Glomerular visceral epithelial cell (primary cell): Measurements from ENCODE around the gene ADCY9.
"Not testable (repeated sequence)": the region's sequence is repeated elsewhere in the genome, so short reads cannot be mapped to it uniquely, and the experiment has no call there.

ENCODE experiments used
- DNase-seq: peaks from one replicate; pipeline ENCODE4 v3.0.0-alpha.2; 2016; ENCODE audit errors: extremely low spot score

ADCY9 gene

DNA sequence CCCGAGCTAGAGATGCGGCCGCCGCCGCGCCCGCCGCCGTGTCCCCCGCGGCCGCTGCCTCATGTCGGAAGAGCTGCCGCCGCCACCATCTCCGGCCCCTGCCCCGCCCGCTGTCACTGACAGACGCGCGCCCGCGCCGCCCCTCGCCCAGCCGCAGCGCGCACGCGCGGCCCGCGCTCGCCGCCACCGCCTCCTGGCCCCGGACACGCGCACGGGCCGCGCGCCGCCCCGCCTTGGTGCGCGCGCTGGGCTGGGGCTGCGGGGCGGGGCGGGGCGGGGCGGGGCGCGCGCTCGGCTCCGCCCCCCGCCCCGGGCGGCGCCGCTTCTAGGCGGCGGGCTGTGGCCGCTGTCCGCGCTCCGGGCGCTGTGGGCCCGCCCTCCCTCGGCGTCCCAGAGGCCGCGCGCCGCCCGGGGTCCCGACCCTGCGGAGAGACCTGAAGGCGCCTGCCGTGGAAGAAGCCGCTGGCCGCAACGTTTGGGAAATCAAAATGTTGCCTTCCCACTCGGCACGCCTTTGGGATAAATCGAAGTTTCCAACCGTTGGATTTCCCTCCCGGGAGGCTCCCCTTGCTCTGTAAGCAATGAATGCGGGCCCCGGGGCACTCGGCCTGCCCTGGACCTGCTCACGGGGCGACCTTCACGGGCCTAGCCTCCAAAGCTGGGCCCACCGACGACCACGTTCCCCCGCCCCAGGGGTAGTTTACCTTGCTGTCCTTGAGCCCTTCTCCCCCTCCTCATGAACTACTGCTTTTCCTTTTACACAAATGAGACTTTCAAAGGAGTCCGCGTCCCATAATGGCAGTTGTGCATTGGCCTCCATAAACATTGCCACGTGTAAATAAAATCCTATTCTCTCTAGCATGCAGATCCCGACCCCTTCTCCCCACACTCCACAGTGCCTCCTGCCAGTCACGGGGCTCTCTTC lies at the start of gene ADCY9:
Gene ADCY9, minus strand, starts transcription at position 118 of the 925 bp plus-strand sequence. CDS start 1,000 bp downstream, outside the sequence.
- DNase-seq, result peak; percentile 82

DNA sequence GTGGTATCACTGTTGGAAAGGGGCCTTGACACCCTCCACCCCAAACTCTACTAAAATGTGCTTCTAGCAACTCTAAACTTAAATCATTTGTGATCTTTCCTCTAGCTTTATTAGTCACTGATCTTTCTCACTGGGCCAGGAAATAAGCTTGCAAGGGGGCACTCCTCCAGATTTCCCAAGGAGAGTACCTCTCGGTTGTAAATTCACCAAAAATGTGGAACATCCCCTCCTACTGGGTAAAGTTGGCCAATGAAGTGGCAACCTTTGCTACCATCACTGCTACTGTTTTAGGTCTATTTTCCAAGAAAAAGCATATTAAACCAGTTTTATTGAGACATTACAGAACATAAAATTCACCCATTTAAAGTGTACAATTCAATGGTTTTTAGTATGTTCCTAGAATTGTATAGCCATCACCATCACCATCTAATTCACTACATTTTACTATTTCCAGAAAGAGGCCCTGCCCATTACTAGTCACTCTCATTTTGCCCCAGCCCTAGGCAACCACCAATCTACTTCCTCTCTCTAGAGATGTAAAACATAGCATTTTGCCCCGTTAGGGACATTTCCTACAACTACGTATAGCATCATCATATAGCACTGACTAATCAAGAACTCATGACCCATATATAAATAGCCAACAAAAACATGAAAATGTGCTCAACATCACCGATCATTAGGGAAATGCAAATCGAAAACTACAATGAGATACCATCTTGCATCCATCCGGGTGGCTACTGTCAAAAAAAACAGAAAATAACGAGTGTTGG lies 44.6 kb upstream of the ADCY9 start:
- no peak for DNase-seq

DNA sequence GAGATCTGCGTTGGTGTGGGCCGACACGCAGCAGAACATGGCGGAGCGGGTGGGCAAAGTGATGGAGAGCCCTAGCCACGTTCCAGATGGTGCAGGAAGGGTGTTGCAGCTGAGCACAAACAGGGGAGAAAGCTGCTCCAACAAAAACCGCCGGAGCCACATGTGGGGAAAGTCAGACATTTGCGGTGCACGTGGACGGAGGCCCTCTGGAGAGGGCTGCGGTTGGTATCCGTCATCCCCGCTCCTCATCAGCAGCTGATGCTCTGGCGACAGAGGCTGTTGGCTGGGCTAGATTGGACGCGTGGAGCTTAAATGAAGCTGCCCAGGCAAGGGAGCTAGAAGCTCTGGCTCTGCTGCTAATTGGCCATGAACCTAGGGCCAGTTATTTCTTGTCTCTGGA lies 43.5 kb upstream of the ADCY9 start:
- DNase-seq, result no peak

DNA sequence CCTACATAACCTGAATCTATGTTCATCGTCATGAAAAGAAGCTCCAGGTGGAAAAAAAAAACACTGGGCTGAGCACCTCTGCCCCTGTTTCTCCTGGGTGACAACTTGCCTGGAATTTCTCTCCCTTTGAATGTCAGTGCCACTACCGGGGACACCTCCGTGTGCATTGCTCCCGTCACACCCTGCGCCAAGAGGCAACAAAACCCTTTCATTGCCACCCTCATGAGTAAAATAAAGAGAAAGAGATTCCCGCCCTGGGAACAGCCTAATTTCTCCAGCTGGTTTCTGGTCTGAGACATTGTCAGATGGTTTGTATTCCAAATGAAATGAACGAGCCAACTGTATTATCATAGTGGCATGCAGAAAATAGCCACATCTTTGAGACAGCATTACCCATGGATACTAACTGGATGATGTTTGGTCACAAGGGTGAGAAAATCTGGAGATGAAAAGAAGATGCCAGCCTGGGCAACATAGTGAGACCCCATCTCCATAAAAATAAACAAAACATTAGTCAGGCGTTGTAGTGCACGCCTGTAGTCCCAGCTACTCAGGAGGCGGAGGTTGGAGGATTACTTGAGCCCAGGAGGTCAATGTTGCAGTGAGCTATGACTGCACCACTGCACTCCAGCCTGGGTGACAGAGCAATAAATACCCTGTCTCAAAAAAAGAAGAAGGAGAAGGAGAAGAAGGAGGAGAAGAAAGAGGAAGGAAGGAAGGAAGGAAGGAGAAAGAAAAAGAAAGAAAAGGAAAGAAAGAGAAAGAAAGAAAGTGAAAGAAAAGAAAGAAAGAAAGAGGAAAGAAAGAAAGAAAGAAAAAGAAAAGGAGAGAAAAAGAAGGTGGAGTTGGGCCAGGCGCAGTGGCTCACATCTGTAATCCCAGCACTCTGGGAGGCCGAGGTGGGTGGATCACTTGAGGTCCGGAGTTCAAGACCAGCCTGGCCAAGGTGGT lies 42.2 kb upstream of the ADCY9 start:
- DNase-seq, result no peak

DNA sequence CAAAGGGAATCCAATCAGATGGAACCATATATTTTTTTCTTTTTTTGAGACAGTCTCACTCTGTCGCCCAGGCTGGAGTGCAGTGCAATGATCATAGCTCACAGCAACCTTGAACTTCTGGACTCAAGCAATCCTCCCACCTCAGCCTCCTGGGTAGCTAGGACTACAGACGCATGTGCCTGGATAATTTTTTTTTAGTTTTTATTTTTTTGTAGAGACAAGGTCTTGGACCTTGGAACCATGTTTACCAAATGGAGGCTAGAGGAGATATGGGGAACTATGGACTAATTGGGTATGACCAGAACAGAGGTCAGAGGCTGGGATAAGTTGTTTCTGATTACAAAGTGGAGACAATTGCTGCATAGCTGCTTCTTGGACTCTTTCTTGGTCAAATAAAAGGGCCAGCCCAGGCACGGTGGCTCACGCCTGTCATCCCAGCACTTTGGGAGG lies 41.2 kb upstream of the ADCY9 start:
- no peak for DNase-seq

DNA sequence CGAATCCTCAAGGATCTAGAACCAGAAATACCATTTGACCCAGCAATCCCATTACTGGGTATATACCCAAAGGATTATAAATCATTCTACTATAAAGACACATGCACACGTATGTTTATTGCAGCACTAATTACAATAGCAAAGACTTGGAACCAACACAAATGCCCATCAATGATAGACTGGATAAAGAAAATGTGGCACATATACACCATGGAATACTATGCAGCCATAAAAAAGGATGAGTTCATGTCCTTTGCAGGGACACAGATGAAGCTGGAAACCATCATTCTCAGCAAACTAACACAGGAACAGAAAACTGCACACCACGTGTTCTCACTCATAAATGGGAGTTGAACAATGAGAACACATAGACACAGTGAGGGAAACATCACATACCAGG lies 40.3 kb upstream of the ADCY9 start:
- not testable (repeated sequence) for DNase-seq

DNA sequence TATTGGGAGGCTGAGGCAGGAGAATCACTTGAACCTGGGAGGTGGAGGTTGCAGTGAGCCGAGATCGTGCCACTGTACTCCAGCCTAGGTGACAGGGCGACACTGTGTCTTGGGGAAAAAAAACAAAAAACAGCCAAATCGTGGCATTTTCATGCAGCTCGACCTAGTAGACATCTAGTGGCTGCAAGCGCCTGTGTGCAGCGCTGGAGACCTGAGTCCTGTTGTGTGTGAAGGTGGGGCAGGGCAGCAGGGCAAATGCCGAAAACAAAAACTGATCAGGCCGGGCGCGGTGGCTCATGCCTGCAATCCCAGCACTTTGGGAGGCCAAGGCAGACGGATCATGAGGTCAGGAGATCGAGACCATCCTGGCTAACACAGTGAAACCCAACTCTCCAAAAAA lies 37.1 kb upstream of the ADCY9 start:
- not testable (repeated sequence) for DNase-seq

DNA sequence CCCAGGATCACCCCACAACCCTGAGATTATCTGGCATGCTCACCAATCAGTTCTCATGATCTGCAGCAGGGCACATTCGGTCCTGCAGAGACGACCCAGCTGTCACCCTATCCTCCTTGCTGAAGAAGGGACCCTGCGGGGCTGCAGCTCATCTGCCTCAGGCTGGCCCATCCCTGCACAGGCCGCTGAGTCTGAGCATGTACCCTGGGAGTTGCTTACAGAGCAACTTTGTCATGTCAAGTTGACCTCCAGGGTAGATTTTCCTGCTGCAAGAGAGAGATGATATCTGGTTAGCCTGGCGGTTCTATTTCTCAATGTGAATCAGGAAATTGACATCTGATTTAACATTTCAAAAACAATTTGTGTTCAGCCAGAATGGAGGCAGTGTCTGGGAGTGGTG lies 36.0 kb upstream of the ADCY9 start:
- no peak for DNase-seq

DNA sequence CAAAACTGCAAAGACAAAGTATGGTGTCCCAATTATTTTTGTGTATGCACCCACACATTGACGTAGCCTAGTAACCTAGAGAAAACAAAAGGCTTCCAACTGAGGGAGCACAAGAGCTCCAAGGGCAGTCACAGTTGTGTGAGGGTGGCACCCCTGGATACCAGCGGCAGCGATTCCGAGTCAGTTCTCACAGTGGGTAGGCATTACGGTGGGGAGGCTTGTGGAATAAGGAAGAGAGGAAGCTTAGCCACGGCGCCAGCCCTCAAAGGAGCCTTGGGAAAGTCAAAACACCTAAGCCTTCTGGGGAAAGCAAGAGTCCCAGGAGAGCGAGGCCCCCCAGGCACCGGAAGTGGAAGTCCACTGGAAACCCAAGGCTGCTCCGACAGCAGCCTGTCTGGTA lies 31.0 kb upstream of the ADCY9 start:
- no peak for DNase-seq

DNA sequence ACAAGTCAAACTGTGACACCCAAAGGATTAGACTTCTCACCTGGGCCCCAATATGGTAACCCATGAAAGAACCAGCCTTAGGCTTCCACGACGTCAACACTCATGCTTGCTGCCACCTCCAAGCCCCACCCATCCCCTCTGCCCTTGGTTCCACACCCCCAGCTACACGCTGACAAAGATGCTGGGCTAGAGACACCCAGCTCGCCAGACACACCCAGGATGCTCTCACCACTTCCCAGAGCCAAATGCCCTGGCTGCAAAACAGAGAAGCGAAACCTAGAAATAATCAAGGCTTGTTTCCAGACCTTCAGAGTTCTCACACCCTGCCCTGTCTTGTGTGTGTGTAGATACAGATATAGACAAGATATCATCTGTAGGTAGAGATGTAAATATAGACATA lies 26.0 kb upstream of the ADCY9 start:
- DNase-seq, result no peak

DNA sequence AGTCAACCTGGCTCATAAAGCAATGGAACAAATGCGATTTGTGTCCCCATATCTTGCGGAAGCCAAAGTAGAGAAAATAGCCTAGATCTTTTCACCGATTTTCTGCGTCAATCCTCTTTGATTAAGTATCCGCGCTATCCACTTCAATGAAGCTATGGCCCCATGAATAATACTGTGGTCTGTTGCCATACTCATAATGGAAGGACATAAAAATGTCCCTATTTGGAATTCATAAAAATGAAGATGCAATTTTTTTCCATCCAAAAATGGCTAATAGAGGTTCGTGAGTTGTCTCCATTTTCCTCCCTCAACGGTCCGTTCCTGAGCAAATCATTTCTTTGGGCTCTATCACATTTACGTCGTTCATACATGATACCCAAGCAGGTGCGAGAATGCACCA lies 25.4 kb upstream of the ADCY9 start:
- DNase-seq, result no peak

DNA sequence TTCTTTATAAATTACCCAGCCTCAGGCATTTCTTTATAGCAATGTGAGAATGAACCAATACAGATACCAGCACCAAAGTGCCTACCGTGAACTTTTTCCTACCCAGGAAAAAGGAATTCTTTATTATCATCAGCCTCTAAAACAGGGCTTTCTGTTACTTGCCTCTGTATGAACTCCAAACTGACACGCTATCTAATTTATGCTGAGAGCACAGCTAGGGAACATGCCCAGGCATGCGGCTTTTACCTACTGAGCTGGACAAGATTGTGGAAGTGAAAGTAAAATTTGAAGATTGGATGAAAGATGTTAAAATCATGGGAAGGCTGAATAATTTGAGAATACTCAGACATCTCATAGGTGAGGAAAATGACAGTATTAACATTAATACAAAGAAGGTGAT lies 24.4 kb upstream of the ADCY9 start:
- peak; percentile 12 for DNase-seq

DNA sequence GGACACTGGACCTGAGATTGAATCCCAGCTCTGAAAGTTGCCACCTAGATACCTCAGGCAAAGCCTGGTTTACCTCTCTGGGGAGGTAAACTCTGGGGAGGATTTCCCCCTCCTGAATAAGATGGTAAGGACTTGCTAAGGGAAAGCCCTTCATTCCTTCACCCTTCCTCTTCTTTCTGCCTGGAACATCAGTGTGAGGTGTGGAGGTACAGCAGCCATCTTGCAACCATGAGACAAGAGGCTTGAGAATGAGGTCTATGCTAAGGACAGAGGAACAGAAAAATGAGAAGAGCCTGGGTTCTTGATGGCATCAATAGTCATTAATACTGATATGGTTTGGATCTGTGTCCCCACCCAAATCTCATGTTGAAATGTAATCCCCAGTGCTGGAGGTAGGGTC lies 23.7 kb upstream of the ADCY9 start:
- no peak for DNase-seq

DNA sequence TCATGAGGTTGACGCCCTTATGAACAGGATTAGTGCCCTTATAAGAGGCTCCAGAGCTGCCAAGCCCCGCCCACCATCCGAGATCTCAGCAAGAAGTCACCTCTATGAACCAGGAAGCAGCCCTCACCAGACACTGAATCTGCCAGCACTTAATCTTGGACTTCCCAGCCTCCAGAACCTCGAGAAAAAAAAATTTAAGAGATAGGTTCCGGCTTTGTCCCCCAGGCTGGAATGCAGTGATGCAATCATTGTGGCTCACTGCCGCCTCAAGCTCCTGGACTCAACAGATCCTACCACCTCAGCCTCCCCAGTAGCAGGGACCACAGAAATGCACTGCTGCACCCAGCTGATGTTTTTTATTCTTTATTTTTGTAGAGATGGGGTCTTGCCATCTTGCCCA lies 22.5 kb upstream of the ADCY9 start:
- DNase-seq, result no peak

DNA sequence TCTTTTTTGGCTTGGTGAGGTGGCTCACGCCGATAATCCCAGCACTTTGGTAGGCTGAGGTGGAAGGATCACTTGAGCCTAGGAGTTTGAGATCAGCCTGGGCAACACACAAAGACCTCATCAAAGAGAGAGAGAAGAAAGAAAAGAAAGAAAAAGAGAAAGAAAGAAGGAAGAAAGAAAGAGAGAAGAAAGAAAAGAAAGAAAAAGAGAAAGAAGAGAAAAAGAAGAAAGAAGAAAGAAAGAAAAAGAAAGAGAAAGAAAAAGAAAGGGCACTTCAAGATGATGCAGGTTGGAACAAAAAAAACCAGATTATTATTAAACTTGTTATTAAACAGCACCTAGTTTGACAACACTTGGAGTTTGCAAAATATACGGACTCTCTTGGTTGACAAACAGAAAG lies 21.2 kb upstream of the ADCY9 start:
- no peak for DNase-seq

DNA sequence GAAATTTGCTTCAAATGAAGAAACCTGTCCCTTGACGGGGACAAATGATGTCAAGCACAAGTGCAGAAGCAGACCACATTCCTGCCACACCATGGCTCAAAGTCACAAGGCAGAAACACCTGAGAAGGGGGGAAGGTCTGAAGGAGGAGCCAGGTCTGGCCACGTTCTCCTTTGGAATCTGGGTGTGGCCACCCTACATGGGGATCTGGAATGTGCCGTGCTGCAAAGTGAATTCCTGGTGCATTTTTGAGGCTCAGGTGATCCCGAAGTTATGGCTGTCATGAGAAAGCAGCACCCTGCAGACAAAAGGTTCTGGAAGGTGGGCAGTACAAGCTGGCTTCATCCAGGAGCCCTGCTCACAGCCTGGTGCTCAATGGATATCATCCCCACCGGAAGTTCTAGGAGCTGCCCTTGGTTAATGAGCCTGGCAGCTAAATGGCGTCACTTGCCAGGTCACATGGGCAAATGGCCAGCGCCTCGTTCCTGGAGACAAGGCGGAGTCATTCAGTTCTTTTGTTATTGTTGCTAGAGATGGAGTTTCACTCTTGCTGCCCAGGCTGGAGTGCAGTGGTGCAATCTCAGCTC lies 20.1 kb upstream of the ADCY9 start:
- peak; percentile 18 for DNase-seq

DNA sequence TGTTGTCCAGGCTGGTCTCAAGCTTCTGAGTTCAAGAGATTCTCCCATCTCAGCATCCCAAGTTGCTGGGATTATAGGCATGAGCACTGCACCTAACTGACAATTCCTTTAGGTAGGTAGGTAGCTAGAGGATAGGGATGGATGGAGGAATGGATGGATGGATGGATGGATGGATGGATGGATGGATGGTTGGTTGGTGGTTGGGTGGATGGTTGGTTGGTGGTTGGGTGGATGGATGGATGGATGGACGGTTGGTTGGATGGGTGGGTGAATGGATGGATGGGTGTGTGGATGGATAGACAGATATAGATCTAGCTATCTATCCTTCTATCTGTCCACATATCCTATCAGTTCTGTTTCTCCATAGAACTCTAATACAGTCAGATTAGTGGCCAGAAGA lies 19.3 kb upstream of the ADCY9 start:
- DNase-seq, result no peak

DNA sequence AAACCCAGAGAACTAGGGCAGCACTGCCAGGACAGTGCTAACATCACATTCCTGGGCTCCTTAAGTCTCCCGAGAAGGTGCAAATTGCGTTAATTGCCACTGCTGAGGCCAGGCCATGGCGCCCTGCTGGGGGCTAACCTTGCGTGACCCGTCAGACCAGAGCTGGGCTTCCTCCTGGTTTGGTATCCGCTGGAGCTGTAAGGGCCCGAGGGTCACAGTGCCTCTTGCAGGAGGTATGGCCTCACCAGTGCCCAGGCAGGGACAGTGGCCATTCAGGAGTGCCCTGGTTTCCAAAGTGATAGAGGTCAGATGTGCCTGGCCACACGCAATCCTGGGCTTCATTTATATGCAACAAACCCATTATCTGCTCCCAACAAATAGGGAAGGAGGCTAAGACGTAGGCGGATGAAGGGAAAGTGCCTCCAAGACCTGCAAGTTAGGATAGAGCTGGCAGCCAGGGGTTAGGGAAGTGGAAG lies 17.7 kb upstream of the ADCY9 start:
- no peak for DNase-seq

DNA sequence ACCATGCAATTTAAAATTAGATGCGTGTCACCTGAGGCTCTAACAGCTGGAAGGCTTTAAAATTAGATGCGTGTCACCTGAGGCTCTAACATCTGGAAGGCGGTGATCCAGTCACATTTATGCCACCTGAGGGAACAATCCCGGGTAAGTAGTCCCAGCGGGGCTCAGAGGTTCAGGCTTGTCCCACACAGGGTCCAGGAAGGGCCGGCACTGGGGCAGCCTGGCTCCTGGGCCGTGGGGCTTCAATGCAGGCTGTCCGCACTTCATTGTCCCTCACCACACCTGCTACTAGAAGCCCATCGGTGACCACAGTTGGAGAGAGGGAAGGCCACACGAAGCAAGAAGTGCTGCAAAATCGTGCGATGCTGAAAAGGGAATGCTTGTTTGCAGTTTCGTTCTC lies 15.4 kb upstream of the ADCY9 start:
- DNase-seq, result no peak

DNA sequence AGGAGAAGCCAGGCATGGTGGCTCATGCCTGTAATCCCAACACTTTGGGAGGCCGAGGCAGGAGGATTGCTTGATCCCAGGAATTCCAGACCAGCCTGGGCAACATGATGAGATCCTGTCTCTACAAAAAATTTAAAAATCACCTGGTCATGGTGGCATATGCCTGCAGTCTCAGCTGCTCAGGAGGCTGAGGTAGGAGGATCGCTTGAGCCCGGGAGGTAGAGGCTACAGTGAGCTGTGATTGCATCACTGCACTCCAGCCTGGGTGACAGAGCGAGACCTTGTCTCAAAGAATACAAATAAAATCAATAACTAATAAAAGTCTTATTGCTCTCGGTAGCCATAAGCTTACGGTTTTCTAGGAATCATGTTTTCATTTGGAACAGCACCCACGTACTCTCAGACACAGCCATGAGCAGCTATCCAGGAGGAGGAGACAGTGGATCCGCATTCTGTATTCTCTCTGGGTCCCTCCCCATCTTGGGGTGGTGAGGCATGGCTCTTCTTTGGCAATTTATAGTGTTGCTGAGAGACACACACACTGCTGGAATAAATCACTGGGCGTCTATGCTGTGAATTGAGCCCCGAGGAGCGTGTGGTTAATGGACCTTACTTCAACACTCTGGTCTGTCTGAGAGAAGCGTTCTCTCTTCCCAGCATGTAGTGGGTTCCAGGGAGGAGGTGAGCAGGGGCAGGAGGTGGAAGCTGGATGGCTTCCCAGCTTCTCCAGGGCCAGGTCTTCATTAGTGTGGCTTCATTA lies 8.5 kb upstream of the ADCY9 start:
- DNase-seq, result no peak
